ENCODE data around the gene SESTD1. TPM values are rescaled to one million over a fixed set of nuclear protein-coding genes. Genes with fewer than 3 reads are reported as not detected.
"Not testable (repeated sequence)": the region's sequence is repeated elsewhere in the genome, so short reads cannot be mapped to it uniquely, and the experiment has no call there.

The SESTD1 gene
- total RNA-seq, 2 donors from 2014 or later: 35.3 to 62.2 TPM

DNA sequence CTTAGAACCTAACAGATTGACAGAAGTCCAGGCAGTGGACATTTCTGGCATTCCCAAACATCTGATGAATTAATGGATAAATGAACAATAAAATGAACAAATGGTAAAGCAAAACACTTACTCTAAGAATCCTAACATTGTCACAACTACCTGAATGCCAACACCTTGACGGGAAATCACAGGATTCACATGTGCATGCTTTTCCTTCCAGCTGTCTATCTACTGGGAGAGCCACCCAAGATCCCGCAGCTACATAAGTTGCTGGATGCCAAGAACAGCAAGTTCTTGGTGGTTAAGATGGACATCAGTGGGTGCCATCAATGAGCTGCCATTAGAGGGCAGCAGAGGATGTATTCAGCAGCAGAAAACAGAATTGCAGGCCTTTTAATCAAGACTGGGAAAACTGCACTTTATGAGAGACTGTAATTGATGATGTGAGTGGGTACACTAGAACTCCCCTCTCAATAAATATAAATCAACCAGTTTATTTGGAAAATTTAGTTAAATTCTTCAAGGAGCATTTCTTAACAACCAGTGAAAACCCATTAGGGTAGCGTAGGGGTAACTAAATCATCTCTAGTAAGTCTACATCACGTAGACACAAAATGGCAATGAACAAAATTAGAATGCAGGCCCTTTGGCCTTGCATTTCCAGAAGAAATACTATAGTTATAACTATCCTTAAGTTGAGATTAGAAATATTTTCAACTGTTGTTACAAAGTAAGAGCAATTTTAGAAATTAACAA, 45.6 kb downstream of the SESTD1 start:
- Histone ChIP-seq H3K27me3 (replicated peaks; ENCODE audit: insufficient read depth) (no peaks in the 10 kb centered on the region), H3K9me3 (no peaks in the 10 kb centered on the region), H3K36me3 (no peaks in the 10 kb centered on the region), H3K4me1 (ENCODE audit: control insufficient read depth in 1 of 2, low read depth in 2 of 2) (peaks cover 13 to 23% of the 10 kb centered on the region in 2 donors), H3K27ac (no peak overlapping the region), H3K4me3 (no peak overlapping the region)
- TF ChIP-seq, protein P1, sequence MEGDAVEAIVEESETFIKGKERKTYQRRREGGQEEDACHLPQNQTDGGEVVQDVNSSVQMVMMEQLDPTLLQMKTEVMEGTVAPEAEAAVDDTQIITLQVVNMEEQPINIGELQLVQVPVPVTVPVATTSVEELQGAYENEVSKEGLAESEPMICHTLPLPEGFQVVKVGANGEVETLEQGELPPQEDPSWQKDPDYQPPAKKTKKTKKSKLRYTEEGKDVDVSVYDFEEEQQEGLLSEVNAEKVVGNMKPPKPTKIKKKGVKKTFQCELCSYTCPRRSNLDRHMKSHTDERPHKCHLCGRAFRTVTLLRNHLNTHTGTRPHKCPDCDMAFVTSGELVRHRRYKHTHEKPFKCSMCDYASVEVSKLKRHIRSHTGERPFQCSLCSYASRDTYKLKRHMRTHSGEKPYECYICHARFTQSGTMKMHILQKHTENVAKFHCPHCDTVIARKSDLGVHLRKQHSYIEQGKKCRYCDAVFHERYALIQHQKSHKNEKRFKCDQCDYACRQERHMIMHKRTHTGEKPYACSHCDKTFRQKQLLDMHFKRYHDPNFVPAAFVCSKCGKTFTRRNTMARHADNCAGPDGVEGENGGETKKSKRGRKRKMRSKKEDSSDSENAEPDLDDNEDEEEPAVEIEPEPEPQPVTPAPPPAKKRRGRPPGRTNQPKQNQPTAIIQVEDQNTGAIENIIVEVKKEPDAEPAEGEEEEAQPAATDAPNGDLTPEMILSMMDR (IDR thresholded peaks at IDR 0.05): peak; percentile 72
- DNase-seq (ENCODE audit: low spot score) (peak; percentile 50), ATAC-seq (ENCODE audit: insufficient number of reproducible peaks, low FRiP score, low read depth) (peak; percentile 84)

DNA sequence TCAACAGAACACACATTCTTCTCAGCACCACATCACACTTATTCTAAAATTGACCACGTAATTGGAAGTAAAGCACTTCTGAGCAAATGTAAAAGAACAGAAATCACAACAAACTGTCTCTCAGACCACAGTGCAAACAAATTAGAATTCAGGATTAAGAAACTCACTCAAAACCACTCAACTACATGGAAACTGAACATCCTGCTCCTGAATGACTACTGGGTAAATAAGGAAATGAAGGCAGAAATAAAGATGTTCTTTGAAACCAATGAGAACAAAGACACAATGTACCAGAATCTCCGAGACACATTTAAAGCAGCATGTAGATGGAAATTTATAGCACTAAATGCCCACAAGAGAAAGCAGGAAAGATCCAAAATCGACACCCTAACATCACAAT, 50.0 kb downstream of the SESTD1 start:
- not testable (repeated sequence) for ATAC-seq (ENCODE audit: insufficient number of reproducible peaks, low FRiP score, low read depth); H3K27me3 ChIP-seq (replicated peaks; ENCODE audit: insufficient read depth); H3K4me3 ChIP-seq; H3K9me3 ChIP-seq; H3K4me1 ChIP-seq (ENCODE audit: control insufficient read depth in 1 of 2, low read depth in 2 of 2); DNase-seq (ENCODE audit: low spot score); H3K36me3 ChIP-seq; H3K27ac ChIP-seq

DNA sequence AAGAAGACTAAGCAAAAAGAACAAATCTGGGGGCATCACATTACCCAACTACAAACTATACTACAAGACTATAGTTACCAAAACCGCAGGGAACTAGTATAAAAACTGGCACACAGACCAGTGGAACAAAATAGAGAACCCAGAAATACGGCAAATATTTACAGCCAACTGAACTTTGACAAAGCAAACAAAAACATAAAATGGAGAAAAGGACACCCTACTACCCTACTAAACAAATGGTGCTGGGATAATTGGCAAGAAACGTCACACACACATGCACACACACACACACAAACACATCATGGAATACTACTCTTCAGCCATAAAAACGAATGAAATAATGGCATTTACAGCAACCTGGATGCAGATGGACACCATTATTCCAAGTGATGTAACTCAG, 53.3 kb downstream of the SESTD1 start:
- Histone ChIP-seq H3K4me1 (ENCODE audit: control insufficient read depth in 1 of 2, low read depth in 2 of 2) (no peaks in the 10 kb centered on the region), H3K9me3 (no peaks in the 10 kb centered on the region), H3K27me3 (replicated peaks; ENCODE audit: insufficient read depth) (no peaks in the 10 kb centered on the region), H3K36me3 (no peaks in the 10 kb centered on the region), H3K27ac (no peak overlapping the region), H3K4me3 (no peak overlapping the region)
- ATAC-seq (ENCODE audit: insufficient number of reproducible peaks, low FRiP score, low read depth) (no peak), DNase-seq (ENCODE audit: low spot score) (no peak)
- TF ChIP-seq, protein P1 (IDR thresholded peaks at IDR 0.05): no peak

DNA sequence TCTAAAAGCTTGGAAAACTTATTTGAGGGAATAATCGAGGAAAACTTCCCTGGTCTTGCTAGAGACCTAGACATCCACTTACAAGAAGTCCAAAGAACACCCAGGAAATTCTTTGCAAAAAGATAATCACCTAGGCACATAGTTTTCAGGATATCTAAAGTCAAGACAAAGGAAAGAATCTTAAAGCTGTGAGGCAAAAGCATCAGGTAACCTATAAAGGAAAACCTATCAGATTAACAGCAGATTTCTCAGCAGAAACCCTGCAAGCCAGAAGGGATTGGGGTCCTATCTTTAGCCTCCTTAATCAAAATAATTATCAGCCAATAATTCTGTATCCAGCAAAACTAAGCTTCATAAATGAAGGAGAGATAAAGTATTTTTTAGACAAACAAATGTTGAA, 56.4 kb downstream of the SESTD1 start:
- not testable (repeated sequence) for H3K4me1 ChIP-seq (ENCODE audit: control insufficient read depth in 1 of 2, low read depth in 2 of 2); H3K36me3 ChIP-seq; ATAC-seq (ENCODE audit: insufficient number of reproducible peaks, low FRiP score, low read depth); H3K27me3 ChIP-seq (replicated peaks; ENCODE audit: insufficient read depth); H3K4me3 ChIP-seq; DNase-seq (ENCODE audit: low spot score); H3K9me3 ChIP-seq; H3K27ac ChIP-seq

DNA sequence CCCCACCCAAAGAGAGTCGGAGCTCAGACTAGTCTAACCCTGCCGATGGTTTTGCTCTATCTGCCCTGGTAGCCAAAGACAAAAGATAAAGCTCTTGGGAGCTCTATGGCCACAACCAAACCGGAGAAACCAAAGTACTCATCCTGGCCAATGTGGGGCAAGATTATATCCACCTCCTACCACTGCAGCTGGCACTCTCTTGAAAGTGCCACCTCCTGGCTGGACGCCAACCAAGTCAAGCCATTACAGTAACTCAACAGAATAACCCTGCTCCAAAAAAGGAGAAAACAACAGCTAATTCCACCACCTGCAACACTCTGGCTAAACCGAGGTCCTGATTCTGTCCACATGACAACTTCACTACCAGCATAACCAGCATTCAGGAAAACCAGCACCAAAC, 57.6 kb downstream of the SESTD1 start:
- no peaks in the 10 kb centered on the region for H3K9me3 ChIP-seq
- H3K4me3 ChIP-seq: no peak overlapping the region
- H3K36me3 ChIP-seq: no peaks in the 10 kb centered on the region
- TF ChIP-seq, protein P1 (IDR thresholded peaks at IDR 0.05): no peak
- ATAC-seq (ENCODE audit: insufficient number of reproducible peaks, low FRiP score, low read depth) (no peak), DNase-seq (ENCODE audit: low spot score) (no peak)
- peaks cover 0 to 3% of the 10 kb centered on the region in 2 donors for H3K4me1 ChIP-seq (ENCODE audit: control insufficient read depth in 1 of 2, low read depth in 2 of 2)
- H3K27ac ChIP-seq: no peak overlapping the region
- H3K27me3 ChIP-seq (replicated peaks; ENCODE audit: insufficient read depth): no peaks in the 10 kb centered on the region

DNA sequence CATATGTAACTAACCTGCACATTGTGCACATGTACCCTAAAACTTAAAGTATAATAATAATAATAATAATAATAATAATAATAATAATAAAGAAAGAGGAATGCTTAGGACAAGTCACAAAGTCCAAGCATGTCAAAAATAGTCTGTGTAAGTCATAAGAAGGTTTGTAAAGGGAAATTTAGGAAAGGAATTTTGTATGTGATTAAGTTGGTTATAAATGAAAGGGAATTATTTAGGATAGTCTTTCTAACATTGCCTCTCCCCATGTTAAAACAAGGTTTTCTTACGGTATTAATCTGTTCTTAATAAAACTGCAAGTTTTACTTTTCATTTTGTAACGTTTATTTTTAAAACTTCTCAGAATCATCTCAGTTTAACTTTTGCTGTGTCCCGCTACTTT, 62.8 kb downstream of the SESTD1 start:
- TF ChIP-seq, protein P1 (IDR thresholded peaks at IDR 0.05): no peak
- no peaks in the 10 kb centered on the region for H3K36me3 ChIP-seq
- H3K27ac ChIP-seq: no peak overlapping the region
- ATAC-seq (ENCODE audit: insufficient number of reproducible peaks, low FRiP score, low read depth) (no peak), DNase-seq (ENCODE audit: low spot score) (no peak)
- no peak overlapping the region for H3K4me3 ChIP-seq
- peaks cover 0 to 3% of the 10 kb centered on the region in 2 donors for H3K4me1 ChIP-seq (ENCODE audit: control insufficient read depth in 1 of 2, low read depth in 2 of 2)
- no peaks in the 10 kb centered on the region for H3K27me3 ChIP-seq (replicated peaks; ENCODE audit: insufficient read depth)
- no peaks in the 10 kb centered on the region for H3K9me3 ChIP-seq

DNA sequence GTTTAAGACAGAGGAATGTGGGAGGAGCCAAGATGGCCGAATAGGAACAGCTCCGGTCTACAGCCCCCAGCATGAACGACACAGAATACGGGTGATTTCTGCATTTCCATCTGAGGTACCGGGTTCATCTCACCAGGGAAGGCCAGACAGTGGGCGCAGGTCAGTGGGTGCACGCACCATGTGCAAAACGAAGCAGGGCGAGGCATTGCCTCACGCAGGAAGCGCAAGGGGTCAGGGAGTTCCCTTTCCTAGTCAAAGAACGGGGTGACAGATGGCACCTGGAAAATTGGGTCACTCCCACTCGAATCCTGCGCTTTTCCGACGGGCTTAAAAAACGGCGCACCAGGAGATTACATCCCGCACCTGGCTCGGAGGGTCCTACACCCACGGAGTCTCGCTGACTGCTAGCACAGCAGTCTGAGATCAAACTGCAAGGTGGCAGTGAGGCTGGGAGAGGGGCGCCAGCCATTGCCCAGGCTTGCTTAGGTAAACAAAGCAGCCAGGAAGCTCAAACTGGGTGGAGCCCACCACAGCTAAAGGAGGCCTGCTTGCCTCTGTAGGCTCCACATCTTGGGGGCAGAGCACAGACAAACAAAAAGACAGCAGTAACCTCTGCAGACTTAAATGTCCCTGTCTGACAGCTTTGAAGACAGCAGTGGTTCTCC, 68.6 kb downstream of the SESTD1 start:
- H3K27ac ChIP-seq; ATAC-seq (ENCODE audit: insufficient number of reproducible peaks, low FRiP score, low read depth); DNase-seq (ENCODE audit: low spot score); H3K36me3 ChIP-seq; H3K27me3 ChIP-seq (replicated peaks; ENCODE audit: insufficient read depth); H3K4me3 ChIP-seq; H3K9me3 ChIP-seq: not testable (repeated sequence)
- H3K4me1 ChIP-seq (ENCODE audit: control insufficient read depth in 1 of 2, low read depth in 2 of 2): peaks cover 6 to 20% of the 10 kb centered on the region in 2 donors
